Fibroblast of skin of scalp (primary cell): ENCODE data around the gene OR3A2.
"Not testable (repeated sequence)": the region's sequence is repeated elsewhere in the genome, so short reads cannot be mapped to it uniquely, and the experiment has no call there.

Experiments used
- DNase-seq: peaks from one replicate; pipeline ENCODE4 v3.0.0-alpha.2; 2013

The OR3A2 gene

DNA sequence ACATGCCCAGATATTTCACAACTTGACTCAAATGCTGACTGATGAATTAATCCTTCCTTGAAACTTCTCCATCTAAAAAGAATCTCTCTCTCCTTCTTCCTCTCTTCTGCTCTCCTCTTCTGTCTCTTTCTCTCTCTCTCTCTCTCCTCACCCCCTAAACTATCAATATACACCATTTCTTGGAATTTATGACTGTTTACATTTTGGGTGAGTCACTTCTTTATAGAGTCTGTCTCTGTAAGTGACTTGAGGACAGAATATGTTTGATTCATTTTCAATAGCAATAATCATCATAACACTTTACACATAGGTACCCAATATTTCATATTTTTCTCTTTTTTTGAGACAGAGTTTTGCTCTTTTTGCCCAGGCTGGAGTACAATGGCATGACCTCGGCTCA is 103.2 kb downstream of the OR3A2 start:
- no peak for DNase-seq

DNA sequence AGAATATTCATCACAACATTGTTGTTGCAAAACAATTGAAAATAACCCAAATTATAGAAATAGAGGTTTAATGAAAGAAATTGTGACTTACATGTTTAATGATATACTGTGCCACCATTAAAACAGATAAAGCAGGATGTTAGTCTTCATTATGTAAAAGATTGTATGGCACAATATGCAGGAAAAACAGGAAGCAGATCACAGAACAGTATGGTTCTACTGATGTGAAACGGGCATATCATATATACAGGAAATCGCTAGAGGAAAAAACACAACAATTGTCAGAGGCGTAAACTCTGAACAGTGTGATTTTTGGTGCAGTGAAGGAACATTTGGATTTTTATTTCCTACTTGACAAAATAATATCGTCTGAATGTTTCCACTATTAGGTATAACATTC is 110.0 kb downstream of the OR3A2 start:
- no peak for DNase-seq

DNA sequence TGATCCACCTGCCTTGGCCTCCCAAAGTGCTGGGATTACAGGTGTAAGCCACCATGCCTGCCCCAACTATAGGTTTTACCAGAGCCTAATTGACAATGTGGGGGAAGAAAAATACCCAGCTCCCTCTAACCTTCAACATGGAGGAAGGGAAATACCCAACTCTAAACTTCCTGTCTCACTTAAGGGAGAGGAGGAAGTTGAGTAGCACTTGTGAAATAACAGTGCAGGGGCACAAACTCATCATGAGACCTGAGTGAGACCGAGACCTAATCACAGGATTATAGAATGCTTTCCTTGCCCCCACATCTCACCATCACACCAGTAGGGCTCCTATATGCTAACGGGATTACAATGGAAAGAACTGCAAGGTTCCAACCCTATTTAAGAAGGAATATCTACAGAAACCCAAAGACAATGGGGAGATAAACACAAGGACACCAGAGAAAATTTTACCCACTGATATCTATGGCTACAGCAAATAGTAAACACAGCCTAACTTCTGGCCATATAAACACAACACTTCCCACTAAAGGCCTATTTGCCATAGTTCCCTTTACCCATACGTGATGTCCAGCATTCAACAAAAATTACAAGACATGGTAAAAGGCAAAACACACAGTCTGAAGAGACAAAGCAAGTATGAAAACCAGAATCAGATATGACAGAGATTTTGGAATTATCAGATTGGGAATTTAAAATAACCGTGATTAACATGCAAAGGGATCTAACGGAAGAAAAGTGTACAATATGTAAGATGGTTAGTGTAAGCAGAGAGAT is 114.8 kb downstream of the OR3A2 start:
- no peak for DNase-seq

DNA sequence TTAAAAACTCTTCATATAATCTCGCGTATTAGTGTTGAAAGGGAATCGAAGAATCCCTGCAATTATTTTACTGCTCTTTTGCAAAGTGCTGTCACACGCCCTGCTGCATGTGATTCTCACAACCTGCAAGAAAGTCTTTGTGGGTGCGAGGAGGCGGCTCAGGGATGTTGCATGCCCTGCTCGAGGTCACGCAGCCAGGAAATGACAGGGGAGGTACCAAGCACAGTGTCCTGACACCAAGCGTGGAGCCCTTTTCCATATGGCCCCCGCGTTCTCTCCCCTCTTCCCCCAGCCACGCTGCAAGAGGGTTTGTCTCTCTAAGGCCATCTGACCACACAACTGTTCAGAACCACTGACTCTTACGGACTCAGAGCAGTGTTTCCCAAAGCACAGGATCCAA is 125.5 kb downstream of the OR3A2 start:
- no peak for DNase-seq

DNA sequence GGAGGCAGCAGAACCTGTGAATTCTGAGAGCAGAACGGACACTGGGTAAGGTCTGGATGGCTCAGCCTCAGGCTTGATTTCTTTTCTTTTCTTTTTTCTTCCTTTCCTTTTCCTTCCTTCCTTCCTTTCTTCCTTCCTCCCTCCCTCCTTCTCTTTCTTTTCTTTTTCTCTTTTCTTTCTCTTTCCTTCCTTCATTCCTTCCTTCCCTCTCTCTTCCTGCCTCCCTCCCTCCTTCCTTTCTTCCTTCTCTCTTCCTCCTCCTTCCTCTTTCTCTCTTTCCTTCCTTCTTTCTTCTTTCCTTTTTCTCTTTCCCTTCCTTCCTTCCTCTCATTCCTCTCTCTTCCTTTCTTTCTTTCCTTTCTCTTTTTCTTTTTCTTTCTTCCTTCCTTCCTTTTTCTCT is 125.9 kb downstream of the OR3A2 start:
- no peak for DNase-seq

DNA sequence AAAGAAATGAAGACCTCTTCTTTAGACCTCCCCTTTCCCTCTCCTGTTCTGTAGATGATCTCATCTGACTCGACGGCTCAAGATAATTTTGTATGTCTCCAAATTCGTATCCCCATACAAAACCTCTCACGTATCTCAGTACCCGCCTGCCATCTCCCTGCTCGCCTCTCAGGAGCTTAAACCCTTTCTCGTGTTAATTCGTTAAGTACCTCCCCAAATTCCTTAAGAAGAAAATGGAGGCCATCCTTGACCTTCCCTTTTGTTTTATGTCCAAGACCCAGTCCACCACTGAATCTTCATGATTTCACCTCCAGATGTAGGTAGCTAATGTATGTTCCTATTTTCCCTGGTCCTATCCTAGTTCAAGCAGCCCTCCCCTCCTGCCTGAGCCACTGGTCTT is 129.5 kb downstream of the OR3A2 start:
- no peak for DNase-seq

DNA sequence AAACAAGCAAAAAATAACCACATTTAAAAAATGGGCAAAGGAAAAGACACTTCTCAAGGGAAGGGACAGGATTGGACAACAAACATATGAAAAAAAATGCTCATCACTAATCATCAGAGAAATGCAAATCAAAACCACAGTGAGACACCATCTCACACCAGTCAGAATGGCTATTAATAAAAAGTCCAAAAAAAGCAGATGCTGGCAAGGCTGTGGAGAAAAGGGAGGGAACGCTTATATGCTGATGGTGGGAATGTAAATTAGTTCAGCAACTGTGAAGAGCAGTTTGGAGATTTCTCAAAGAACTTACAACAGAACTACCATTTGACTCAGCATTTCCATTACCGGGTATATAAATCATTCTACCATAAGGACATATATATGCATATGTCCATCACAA is 137.1 kb downstream of the OR3A2 start:
- not testable (repeated sequence) for DNase-seq

DNA sequence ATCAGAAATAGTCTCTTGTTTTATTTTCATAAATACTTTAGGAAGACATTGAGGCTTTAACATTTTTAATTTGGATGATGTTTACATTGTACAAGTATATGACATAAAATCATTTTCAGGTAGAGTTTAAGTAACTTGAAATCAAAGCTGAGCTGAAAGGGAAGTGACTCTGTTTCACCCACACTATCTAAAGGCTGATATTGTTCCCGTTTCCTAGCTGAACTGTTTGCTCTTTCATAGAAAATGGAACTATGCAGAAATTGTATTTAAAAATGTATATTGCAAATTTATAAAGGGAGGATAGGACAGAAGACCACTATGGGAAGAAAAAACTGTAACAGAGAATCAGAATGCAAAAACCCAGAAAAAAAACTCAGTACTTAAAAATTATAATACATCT is 141.3 kb downstream of the OR3A2 start:
- not testable (repeated sequence) for DNase-seq

DNA sequence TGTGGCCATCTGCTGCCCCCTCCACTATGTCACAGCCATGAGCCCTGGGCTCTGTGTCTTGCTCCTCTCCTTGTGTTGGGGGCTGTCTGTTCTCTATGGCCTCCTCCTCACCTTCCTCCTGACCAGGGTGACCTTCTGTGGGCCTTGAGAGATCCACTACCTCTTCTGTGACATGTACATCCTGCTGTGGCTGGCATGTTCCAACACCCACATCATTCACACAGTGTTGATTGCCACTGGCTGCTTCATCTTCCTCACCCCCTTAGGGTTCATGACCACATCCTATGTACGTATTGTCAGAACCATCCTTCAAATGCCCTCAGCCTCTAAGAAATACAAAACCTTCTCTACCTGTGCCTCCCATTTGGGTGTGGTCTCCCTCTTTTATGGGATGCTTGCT is 145.1 kb downstream of the OR3A2 start:
- DNase-seq = not testable (repeated sequence)

DNA sequence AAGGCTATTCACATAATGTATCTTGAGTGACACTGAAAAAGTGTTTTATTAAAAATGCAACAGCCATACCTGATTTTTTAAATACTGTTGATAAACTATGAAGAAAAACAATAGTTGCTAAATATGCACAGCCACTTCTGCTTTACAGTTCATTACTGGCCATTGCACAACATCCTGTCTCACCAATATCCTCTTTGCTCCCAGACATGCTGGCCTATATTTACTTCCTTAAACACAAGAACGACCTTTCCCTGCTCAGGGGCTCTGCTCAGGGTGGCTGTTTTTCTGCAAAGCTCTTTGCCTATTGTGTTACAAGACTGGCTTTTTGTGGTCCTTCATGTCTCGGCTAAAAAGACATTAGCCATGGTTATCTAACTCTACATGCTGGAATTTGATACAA is 147.4 kb downstream of the OR3A2 start:
- not testable (repeated sequence) for DNase-seq

DNA sequence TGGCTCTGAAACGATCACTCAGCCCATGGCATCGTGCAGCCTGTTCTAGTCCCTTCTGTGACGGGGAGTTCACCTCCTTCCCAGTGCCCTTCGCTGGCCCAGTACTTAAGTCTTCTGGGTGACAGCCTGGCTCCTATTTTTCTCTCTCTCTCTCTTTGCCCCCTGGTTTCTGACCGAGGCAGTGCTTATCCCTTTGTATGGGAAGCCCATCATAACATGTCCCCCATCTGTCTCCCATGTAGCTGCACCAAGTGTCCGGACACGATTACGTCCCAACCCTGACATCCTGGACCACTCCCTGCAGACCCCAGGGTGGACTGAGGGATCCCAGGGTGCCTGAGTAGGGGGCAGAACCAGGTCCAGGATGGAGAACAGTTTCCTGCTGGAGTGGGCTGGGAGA is 153.8 kb downstream of the OR3A2 start:
- DNase-seq = not testable (repeated sequence)
